HepG2 (cell line): ENCODE data around the gene SPIB. TPM values are rescaled to one million over a fixed set of nuclear protein-coding genes. Genes with fewer than 3 reads are reported as not detected.
A peak's percentile ranks its signal among the peaks of the same experiment; 100 is the strongest.

Source experiments
- ATAC-seq: fragments of 200-7000 bp; cut with Tn5 transposase; 3 replicates; pipeline ENCODE4 v1.9.1; 2020; ENCODE audit warnings: mild to moderate bottlenecking, moderate library complexity
- Bru-seq: library from RNA; stranded (reverse); fragments of 400-500 nt; gene quantifications from one replicate; lab custom pipeline; 2021; lab: Mats Ljungman, UMichigan
- BruChase-seq, 2 experiments: library from RNA; stranded (reverse); fragments of 400-500 nt; gene quantifications; one replicate each; lab custom pipeline; 2021; lab: Mats Ljungman, UMichigan
- BruUV-seq: library from RNA; stranded (reverse); fragments of 400-500 nt; replicated peaks from 2 replicates; lab custom pipeline; 2021; lab: Mats Ljungman, UMichigan
- CTCF ChIA-PET: fragments of 300-600 bp; formaldehyde crosslinking; extraction: SDS; loops from one replicate; lab custom pipeline; 2021; ENCODE audit warnings: low total read pairs, inconsistent platforms, low intra/inter-chr PET ratio; lab: Yijun Ruan, JAX
- POLR2A ChIA-PET: fragments of 350-600 bp; sonication (Branson Sonifier 250); formaldehyde crosslinking; loops from one replicate; lab custom pipeline; 2020; ENCODE audit warnings: antibody characterized with exemption, inconsistent platforms; lab: Yijun Ruan, JAX
- DNase-seq: peaks from one replicate; pipeline ENCODE4 v3.0.0-alpha.2; 2015; ENCODE audit warnings: low spot score
- FAIRE-seq: peaks from 3 replicates; lab custom pipeline; 2011; peaks lifted over from hg19 to GRCh38; lab: Jason Lieb, UNC
- H2AFZ ChIP-seq: one replicate; pipeline ENCODE4 v1.6.1; 2011; ENCODE audit warnings: low read length, inconsistent platforms
- H3K27ac ChIP-seq: fragments of 300-600 bp; 3 replicates; pipeline ENCODE4 v1.8.0; 2011; ENCODE audit warnings: mixed run types, mild to moderate bottlenecking, mixed read lengths, low read length, inconsistent platforms; ENCODE audit not compliant: insufficient read depth; ENCODE audit errors: extremely low read length
- H3K27me3 ChIP-seq, 2 experiments: fragments of 200-600 bp in 1 of 2; 2 replicates in 1 of 2; 3 replicates in 1 of 2; pipeline versions ENCODE4 v1.6.0 to v1.8.0; 2011; ENCODE audit warnings: low read length in 2 of 2, mild to moderate bottlenecking in 2 of 2, moderate library complexity in 2 of 2, inconsistent platforms in 1 of 2; ENCODE audit not compliant: insufficient read depth in 2 of 2, control insufficient read depth in 1 of 2
- H3K36me3 ChIP-seq, 2 experiments: fragments of 200-600 bp in 1 of 2; replicated peaks in 1 of 2; 2 replicates in 1 of 2; 3 replicates in 1 of 2; pipeline versions ENCODE4 v1.5.1 to v1.8.0; 2011; ENCODE audit warnings: low read length in 2 of 2, inconsistent platforms in 1 of 2; ENCODE audit not compliant: insufficient read depth in 2 of 2, control insufficient read depth in 1 of 2
- H3K4me1 ChIP-seq: 2 replicates; pipeline ENCODE4 v1.5.1; 2012; ENCODE audit warnings: low read length, inconsistent platforms; ENCODE audit not compliant: insufficient read depth
- H3K4me2 ChIP-seq: 2 replicates; pipeline ENCODE4 v1.6.0; 2011; ENCODE audit warnings: low read depth, low read length, inconsistent platforms
- H3K4me3 ChIP-seq, 3 experiments: fragments of 200-600 bp in 1 of 3; sonication (generic), shearing (Covaris generic) in 1 of 3; replicated peaks in 1 of 3; 2 replicates each; pipeline ENCODE4 v1.5.1; 2011 to 2016; ENCODE audit warnings: low read length in 3 of 3, inconsistent platforms in 2 of 3, low read depth in 2 of 3, mild to moderate bottlenecking in 2 of 3, control low read depth in 1 of 3, mixed read lengths in 1 of 3; ENCODE audit not compliant: insufficient read depth in 1 of 3
- H3K79me2 ChIP-seq: one replicate; pipeline ENCODE4 v1.6.1; 2011; ENCODE audit warnings: low read length, inconsistent platforms; ENCODE audit not compliant: insufficient read depth
- H3K9ac ChIP-seq: 2 replicates; pipeline ENCODE4 v1.6.0; 2011; ENCODE audit warnings: mild to moderate bottlenecking, low read depth, low read length, inconsistent platforms; ENCODE audit not compliant: insufficient read depth
- H3K9me3 ChIP-seq: 2 replicates; pipeline ENCODE4 v1.5.1; 2012; ENCODE audit warnings: mild to moderate bottlenecking, low read length
- H4K20me1 ChIP-seq: 2 replicates; pipeline ENCODE4 v1.6.0; 2011; ENCODE audit warnings: inconsistent platforms, mild to moderate bottlenecking, low read length, moderate library complexity; ENCODE audit not compliant: insufficient read depth
- AGO2 ChIP-seq: fragments of 200-400 bp; formaldehyde crosslinking; optimal IDR thresholded peaks from 2 replicates; pipeline ENCODE3; 2017; ENCODE audit warnings: mild to moderate bottlenecking, low read depth, low read length, moderate library complexity
- WGBS: methylation state at CpG from one replicate; pipeline ENCODE4 v1.1.6; 2017; ENCODE audit warnings: low lambda C conversion rate; 5-methylcytosine and 5-hydroxymethylcytosine counted together
- in situ Hi-C: cut with HindIII; loops from 2 replicates; pipeline ENCODE4 v1.10.0; 2017; ENCODE audit warnings: low pct_unique_long_range_greater_than_20kb; ENCODE audit not compliant: extremely low pct_ligation_motif_present
- intact Hi-C: fragments of 100-400 bp; cut with micrococcal nuclease; formaldehyde crosslinking; loops from one replicate; pipeline ENCODE4 v1.10.0; 2022; ENCODE audit not compliant: unreplicated experiment
- long read RNA-seq, 2 experiments: library from RNA in 1 of 2; library from polyadenylated mRNA in 1 of 2; stranded (forward) in 1 of 2; unstranded in 1 of 2; transcript quantifications; one replicate each; pipeline ENCODE4 v2.0.0, GENCODE V29; 2019 to 2022
- polyA minus RNA-seq, 3 experiments: library from RNA; depleted of rRNA, polyadenylated mRNA; stranded (reverse); fragments of >200 nt; gene quantifications; 2 replicates each; pipeline ENCODE4 v1.2.3, GENCODE V29; 2011; ENCODE audit warnings: low replicate concordance in 1 of 3
- polyA plus RNA-seq, 8 experiments: library from polyadenylated mRNA; depleted of rRNA in 3 of 8; stranded (reverse) in 7 of 8; unstranded in 1 of 8; fragments of >200 nt; fragmentation: Illumina TruSeq in 4 of 8; extraction: Trizol in 4 of 8; gene quantifications; 2 replicates each; pipeline versions ENCODE4 v1.2.1 to v1.2.3, GENCODE V29; 2011 to 2016; ENCODE audit warnings: low read depth in 4 of 8, missing spikeins in 1 of 8, mixed read lengths in 1 of 8; ENCODE audit not compliant: insufficient read depth in 1 of 8
- total RNA-seq, 5 experiments: library from RNA; depleted of rRNA; stranded (reverse); fragments of >200 nt; fragmentation: Illumina TruSeq; extraction: Trizol; gene quantifications; 2 replicates each; pipeline ENCODE4 v1.2.3, GENCODE V29; 2016; ENCODE audit warnings: low read depth in 1 of 5
- TF ChIP-seq, protein P1 (sequence below): sonication (generic); formaldehyde crosslinking; IDR thresholded peaks from 2 replicates; pipeline ENCODE4 v1.4.0; 2020; ENCODE audit warnings: missing genetic modification reagents, borderline replicate concordance

The SPIB gene
- total RNA-seq (2016; rRNA removed; fragmentation: Illumina TruSeq; extraction: Trizol) (0.04 TPM in 1 of 2 replicates, not detected in the other), polyA plus RNA-seq (2011; rRNA removed) (0.04 TPM in 1 of 2 replicates, not detected in the other), polyA minus RNA-seq (2011; rRNA and poly(A)+ RNA removed; ENCODE audit: low replicate concordance) (0.51 TPM in 1 of 2 replicates, not detected in the other), Bru-seq, nascent RNA (percentile 20 among the genes with signal in this experiment), BruChase-seq, experiment 1, labeled RNA remaining after a 6-hour chase (percentile 22 among the genes with signal in this experiment), BruChase-seq, experiment 2, labeled RNA remaining after a 2-hour chase (percentile 21 among the genes with signal in this experiment)
- total RNA-seq (2016; cell fraction: cytosol; rRNA removed; fragmentation: Illumina TruSeq; extraction: Trizol; ENCODE audit: low read depth), result not detected in 2 replicates
- 0.13 and 0.15 TPM in 2 replicates for total RNA-seq (2016; cell fraction: insoluble cytoplasmic fraction; rRNA removed; fragmentation: Illumina TruSeq; extraction: Trizol)
- not detected in 2 replicates for total RNA-seq (2016; cell fraction: membrane; rRNA removed; fragmentation: Illumina TruSeq; extraction: Trizol)
- not detected in 2 replicates for total RNA-seq (2016; cell fraction: nucleus; rRNA removed; fragmentation: Illumina TruSeq; extraction: Trizol)
- polyA plus RNA-seq (2011; cell fraction: cytosol; rRNA removed), result not detected in 2 replicates
- 0.21 TPM in 1 of 2 replicates, not detected in the other for polyA plus RNA-seq (2011; cell fraction: nucleus; rRNA removed)
- polyA plus RNA-seq (2012), result not detected in 2 replicates
- polyA plus RNA-seq (2016; cell fraction: cytosol; fragmentation: Illumina TruSeq; extraction: Trizol; ENCODE audit: low read depth), result 0.10 TPM in 1 of 2 replicates, not detected in the other
- polyA plus RNA-seq (2016; cell fraction: insoluble cytoplasmic fraction; fragmentation: Illumina TruSeq; extraction: Trizol; ENCODE audit: low read depth), result not detected in 2 replicates
- polyA plus RNA-seq (2016; cell fraction: membrane; fragmentation: Illumina TruSeq; extraction: Trizol; ENCODE audit: low read depth), result 0.07 TPM in 1 of 2 replicates, not detected in the other
- polyA plus RNA-seq (2016; cell fraction: nucleus; fragmentation: Illumina TruSeq; extraction: Trizol; ENCODE audit: insufficient read depth, low read depth), result 0.53 TPM in 1 of 2 replicates, not detected in the other
- not detected in 2 replicates for polyA minus RNA-seq (2011; cell fraction: cytosol; rRNA and poly(A)+ RNA removed)
- polyA minus RNA-seq (2011; cell fraction: nucleus; rRNA and poly(A)+ RNA removed), result not detected in 2 replicates
- long read RNA-seq, experiment 1, result 0 reads
- long read RNA-seq, experiment 2, result 0 reads

GRCh38 chr19:50418176-50419021 is at the start of gene SPIB:
Gene SPIB, plus strand, starts transcription at chr19:50418938. Its CDS starts 25 bp downstream, at chr19:50418963.
- in situ Hi-C loops (no loop called here), intact Hi-C loops (no loop called here)
- H3K27me3 ChIP-seq, result no peaks in the 10 kb centered on the region; a peak in 1 of 5 replicates
- peaks cover 0 to 3% of the 10 kb centered on the region in 2 experiments; a peak in 1 of 5 replicates for H3K36me3 ChIP-seq
- no TSS peak for BruUV-seq
- CTCF ChIA-PET, result no interaction called here
- no peaks in the 10 kb centered on the region for H4K20me1 ChIP-seq
- DNase-seq (no peak), ATAC-seq (no peak), FAIRE-seq (no peak)
- H3K27ac ChIP-seq, result no peak within 1 kb of the TSS
- no peak within 1 kb of the TSS for H3K9ac ChIP-seq
- no peak within 1 kb of the TSS for H3K4me2 ChIP-seq
- WGBS, result 61% methylated on average over 13 of the region's 34 CpGs
- H3K79me2 ChIP-seq, result no peaks in the 10 kb centered on the region
- no peaks in the 10 kb centered on the region for H3K9me3 ChIP-seq
- H2AFZ ChIP-seq, result no peak within 1 kb of the TSS
- no peak within 1 kb of the TSS for H3K4me3 ChIP-seq
- peaks cover 14% of the 10 kb centered on the region for H3K4me1 ChIP-seq
- TF ChIP-seq AGO2, result peak; percentile 62
- TF ChIP-seq, protein P1, sequence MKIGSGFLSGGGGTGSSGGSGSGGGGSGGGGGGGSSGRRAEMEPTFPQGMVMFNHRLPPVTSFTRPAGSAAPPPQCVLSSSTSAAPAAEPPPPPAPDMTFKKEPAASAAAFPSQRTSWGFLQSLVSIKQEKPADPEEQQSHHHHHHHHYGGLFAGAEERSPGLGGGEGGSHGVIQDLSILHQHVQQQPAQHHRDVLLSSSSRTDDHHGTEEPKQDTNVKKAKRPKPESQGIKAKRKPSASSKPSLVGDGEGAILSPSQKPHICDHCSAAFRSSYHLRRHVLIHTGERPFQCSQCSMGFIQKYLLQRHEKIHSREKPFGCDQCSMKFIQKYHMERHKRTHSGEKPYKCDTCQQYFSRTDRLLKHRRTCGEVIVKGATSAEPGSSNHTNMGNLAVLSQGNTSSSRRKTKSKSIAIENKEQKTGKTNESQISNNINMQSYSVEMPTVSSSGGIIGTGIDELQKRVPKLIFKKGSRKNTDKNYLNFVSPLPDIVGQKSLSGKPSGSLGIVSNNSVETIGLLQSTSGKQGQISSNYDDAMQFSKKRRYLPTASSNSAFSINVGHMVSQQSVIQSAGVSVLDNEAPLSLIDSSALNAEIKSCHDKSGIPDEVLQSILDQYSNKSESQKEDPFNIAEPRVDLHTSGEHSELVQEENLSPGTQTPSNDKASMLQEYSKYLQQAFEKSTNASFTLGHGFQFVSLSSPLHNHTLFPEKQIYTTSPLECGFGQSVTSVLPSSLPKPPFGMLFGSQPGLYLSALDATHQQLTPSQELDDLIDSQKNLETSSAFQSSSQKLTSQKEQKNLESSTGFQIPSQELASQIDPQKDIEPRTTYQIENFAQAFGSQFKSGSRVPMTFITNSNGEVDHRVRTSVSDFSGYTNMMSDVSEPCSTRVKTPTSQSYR, result no peak
- POLR2A ChIA-PET, result no interaction called here
